HuH-7 (cell line): ENCODE measurements around the gene FGFBP1.

Experiments used
- DNase-seq: peaks from one replicate; pipeline ENCODE4 v3.0.0; 2011; ENCODE audit warnings: low spot score

Gene FGFBP1

DNA sequence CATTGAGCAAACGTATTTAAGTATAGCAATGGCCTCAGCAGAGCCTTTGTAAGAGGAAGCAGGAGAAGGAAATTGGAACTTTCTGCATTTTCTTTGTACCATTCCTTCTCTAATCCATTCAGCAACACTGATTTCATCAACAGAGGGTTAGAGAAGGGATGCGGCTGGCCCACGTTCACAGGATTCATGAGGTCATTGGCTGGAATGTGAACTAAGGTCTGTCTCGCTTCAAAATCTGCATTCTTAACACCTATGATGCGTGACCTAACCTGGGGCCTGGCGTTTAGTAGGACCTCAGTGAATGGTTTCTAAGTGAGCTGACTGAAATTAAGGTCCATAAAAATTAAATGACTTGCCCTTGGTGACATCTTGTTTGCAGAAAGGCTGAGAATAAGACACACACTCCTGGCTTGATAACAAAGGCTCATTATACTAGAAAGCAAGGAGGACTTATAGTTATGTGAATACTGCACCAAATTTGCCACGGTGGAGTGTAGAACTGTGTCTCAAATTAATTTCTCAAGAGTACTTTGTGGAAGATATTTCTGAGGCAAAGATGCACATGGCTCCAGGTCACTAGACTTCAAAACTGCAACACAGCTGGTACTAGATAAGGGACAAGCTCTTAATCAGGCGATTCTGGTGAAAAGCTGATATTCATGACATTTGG lies 25.4 kb downstream of the FGFBP1 start:
- DNase-seq = no peak

DNA sequence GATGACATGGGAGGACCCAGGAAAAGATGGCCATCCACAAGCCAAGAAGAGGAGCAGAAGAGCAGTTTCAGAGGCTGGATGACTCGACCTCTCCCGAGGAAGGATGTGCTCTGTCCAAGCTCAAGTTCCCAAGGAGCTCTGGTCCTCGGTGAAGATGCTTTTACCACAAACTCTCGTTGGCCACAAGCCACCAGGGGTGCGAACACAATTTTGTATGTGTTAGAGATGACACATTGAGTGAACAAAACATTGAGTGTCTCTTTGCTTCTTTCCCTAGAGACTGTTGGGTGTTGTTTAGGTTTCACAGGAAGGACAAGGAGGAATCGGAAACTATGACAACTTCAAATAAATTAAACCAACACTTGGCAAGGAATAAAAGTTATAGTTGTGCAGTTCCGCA lies 26.3 kb downstream of the FGFBP1 start:
- DNase-seq = no peak

DNA sequence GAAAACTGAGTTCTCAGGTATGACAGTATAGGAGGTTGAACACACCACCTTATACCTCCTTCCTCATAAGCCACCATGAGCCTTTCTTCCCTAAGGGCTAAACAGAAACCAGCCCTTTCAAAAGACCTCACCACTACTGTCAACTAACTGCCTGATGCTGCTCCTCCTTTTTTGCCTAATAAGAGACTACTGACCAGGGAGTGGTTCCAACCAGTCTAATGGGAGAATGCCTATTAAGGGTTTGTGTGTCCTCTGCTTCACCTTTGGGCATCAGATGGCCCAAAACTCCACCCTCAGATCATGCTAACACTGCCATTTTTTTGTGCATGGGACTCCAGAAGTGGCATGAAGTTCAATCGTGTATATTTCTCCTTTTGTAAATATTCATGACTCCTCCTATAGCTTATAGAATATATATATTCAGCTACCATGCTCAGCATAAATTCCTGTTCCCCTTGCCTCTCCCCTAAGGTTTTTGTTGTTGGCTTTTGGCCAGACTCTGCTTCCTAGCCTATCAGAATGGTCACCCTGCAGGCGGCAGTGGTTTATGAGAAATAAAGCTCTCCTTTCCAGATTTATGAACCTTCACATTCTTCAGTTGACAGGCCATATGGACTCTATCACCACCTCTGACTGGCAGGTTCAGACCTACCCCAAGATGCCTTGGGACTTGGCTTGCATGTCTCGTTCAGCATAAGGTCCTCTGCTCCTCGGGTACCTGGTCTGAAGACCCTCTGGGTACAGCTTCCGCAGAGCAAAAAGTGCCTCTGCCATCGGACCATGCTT lies 28.2 kb downstream of the FGFBP1 start:
- DNase-seq = no peak

DNA sequence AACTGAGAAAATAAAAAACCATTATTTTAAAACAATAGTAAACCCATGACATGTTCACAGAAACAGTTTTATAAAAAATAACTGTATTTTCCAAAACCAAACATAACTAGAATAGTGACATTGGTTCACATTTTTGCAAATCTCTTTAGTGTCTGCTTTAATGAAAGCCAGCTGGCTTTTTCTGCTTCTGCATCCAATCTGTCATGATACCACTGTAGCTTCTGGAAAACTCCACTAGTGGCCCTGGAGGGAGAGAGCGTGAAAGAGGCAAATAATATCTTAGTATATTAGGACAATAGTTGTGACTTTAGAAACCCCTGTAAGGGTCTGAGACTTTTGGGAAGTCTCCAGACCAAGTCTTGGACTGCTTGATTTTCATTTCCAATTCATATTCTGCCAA lies 31.1 kb downstream of the FGFBP1 start:
- no peak for DNase-seq

DNA sequence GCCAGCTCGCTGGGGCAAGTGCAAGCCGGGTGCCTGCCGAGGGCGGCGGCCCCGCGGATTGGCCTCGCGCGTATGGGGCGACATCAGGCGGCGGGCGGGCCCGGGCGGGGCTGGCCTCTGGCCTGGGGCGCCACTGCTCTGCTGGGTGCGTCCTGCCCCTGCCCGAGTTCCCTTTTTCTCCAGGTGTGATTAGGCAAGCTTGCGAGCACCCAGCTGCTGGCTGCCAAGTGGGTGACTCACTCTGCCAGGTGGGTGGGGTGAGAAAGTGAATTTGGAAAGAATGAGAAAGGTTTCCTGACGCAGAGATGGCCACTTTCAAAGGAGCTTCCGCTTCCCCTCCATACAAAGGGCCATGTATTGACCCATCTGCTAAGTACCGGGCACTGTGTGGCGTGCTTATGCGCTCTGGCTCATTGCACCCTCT lies 32.5 kb downstream of the FGFBP1 start:
- no peak for DNase-seq

DNA sequence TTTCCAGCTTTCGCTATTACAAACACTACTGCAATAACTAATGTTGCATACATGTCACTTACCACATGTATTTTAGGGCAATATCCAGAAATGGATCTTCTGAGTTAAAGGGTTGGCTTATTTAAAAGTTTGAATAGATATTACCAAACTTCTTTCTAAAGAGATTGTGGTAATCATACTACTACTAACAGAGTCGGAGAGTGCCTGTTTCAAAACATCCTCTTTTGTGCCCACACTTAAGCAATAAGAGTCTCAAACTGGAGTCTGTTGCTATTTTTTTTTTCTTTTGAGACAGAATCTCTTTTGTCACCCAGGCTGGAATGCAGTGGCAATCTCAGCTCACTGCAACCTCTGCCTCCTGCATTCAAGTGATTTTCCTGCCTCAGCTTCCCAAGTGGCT lies 35.8 kb downstream of the FGFBP1 start:
- no peak for DNase-seq

DNA sequence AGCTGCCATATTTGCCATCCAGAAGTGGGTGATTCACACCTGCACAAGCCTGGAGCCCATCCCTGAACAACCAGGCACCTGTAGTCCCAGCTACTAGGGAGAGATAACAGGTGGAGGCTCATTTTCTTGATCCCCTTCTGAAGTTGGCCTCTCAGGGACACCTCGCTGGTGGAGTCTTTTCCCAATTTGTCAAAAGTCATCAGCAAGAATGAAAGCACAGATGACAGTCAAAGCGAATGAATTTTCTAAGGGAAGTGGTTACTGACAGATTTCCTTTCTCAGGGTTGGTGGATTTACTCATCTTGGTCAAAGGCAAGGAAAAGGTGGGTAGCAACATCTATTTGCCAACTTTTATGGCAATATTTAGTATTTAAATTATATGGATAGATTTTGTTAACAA lies 36.5 kb downstream of the FGFBP1 start:
- no peak for DNase-seq

DNA sequence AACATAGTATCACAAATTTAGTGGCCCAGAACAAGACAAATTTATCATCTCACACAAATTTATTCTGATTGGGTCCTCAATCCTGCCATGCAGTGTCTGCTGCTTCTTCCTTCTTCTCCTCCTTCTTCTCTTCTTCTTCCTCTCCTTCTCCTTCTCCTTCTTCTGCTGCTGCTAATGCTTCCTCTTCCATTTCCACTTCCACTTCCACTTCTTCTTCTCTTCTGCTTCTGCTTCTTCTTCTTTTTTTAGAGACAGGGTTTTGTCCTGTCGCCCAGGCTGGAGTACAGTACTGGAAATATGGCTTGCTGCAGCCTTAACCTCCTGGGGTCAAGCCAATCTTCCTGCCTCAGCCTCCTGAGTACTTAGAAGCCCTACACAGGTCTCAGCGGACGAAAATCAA lies 37.5 kb downstream of the FGFBP1 start:
- no peak for DNase-seq

DNA sequence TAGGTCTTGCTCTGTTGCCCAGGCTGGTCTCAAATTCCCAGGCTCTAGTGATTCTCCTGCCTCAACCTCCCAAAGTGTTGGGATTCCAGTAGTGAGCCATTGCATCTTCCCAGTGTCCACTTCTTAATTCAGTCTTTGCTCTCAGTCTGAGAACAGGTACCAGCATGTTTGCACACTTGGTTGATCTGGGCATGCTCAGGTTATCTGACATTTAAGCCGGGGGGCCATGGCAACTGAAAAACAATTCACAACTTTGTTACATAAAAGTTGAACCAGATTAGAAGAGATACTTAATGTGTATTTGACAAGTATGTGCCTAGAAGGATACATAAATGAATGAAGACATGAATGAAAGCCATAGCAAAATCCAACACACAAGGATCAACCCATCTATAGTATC lies 39.0 kb downstream of the FGFBP1 start:
- no peak for DNase-seq

DNA sequence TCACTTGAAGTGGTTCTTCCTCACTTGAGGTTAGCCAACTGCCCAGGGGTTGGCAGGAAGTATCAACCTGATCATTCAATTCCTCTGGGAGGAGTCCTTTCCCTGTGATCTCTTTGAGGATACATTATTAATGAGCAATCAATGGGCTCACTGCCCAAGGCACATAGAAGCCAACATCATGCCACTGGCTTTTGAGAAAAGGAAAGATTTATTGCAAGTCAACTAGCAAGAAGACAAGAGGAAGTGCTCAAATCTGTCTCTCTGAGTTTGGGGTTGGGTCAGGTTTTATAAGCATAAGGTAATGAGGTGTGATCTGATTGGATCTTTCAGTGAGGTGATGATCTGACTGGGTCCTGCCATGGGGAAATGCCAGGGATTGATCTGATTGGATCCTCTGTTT lies 39.6 kb downstream of the FGFBP1 start:
- DNase-seq = no peak

DNA sequence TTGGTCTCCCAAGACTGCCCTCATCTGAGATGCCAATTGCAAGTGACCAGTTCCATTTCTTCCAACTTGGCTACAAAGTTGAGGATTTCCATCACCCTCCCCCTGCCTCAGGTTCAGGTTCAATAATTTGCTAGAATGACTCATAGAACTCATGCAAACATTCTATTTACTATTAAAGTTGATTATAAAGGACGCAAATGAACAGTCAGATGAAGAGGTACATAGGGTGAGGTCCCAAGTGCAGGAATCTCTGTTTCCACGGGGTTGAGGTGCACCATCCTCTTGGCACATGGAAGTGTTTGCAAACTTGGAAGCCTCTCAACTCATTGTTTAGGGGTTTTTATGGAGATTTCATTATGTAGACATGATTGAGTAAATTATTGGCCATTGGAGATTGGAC lies 41.0 kb downstream of the FGFBP1 start:
- no peak for DNase-seq

DNA sequence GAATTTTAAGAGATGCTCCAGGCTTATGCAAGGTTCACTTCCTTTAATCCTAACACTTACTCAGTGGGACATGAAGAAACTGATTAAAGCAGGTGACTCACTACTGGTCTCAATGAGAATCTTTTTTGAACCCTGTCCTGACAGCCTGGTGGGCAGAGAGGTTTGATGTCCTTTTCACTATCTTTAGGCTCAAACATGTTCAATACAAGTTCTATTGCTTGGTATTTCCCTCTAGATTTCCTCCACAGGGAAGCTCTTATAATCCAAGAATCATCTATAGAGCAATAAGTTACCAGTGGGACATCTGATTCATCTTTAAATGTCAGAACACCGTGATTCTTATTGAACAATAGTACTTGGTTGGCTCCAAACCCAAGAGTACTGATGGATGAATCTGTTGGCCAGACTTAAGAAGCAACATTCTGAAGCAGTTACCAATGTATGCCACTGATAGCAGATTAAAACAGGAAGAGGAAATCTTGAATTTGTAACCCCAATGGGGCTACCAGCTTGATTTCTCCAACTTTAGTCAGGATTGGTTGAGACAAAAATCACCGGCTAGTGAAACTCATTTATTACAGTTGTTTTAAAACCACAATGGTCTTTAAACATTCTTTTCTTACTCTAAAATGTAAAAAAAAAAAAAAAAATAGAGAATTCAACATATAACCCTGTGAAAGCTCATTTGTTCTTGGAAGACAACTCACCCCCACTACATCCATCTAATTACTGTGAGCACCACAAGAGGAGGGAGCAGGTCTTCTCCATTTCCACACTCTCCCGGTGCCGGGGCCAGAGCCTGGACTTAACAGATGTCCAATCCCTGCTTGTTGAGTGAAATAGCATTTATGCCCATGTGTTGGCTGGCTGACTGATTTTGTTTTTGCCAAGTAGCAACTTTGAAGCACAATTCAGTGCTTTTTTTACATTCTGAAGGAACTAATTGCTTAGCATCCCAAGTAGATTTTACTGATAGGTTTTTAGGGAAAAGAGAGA lies 43.3 kb downstream of the FGFBP1 start:
- no peak for DNase-seq

DNA sequence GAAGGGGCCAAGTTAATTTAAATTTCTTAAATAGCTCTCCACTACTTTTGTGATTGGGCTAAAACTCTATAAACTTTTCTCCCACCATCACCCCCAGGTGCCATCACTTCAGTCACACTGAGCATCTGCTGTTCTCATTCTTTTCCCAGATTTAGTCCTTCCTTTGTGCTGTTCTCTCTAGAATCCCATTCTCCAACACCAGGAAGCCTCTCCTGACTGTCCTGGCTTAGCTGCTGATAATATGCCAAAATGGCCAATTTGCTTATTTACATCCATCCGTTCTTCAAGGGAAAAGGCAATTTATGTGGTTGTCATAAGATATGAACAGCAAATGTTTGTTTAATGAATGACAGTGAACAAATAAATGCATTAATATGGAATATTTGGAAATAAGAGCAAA lies 44.1 kb downstream of the FGFBP1 start:
- no peak for DNase-seq

DNA sequence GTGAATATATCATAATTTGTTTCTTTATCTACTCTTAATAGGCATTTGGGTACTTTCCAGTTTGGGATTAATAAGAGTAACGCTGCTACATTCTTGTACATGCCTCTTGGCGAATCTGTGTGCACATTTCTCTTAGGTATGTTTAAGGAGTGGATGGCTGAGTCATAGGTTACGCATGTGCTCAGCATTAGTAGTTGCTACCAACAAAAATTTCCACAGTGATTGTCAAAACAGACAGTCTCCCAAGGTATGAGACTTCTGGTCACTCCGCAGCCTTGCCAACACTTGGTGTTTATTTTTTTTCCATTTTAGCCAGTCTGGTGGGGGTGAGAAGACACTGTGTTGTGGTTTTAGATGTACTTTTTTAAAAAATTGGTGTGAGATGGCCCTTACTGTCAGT lies 44.6 kb downstream of the FGFBP1 start:
- DNase-seq = no peak

DNA sequence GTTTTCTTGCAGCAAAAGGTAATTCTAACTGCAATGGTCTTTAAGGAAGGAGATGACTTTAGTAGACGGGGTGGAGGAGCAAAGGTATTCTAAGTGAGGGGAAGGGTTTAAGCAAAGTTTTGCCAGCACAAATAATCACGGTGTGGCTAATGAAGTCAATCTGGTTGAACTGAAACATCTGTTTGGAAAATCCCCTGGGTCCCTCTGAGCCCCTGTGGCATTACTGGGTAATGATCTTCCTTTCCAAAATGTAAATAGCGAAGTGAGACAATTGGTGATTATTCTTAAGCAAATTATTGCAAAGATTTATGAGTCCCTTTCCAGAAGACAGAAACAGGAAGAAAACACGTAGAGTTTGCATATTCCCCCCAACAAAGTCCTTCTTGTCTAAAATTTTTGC lies 47.2 kb downstream of the FGFBP1 start:
- no peak for DNase-seq

DNA sequence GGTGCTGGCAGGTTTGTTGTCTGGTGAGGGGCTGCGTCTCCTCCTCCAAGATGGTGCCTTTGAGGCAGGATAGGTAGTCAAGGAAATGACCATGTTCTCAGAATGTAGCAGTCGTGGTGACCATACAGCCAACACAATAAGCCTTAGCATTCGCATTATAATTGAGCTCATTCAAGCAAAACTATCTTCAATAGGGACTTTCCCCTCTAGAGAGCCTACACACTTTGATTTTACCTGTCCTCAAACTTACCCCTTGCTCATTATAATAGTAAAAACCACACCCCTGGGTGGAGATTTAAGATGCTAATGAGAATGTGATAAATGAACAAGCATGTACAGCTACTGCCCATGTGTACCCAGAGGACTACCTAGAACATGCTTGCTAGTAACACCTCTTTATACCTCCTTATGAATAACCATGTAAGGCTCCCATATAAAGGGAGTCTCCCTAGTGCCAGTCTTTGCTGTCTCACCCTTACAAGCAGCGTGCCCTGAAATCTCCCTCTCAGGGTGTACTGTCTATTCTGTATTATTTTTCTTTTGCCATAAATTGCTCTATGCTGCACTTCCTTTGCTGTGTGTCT lies 48.2 kb downstream of the FGFBP1 start:
- no peak for DNase-seq

DNA sequence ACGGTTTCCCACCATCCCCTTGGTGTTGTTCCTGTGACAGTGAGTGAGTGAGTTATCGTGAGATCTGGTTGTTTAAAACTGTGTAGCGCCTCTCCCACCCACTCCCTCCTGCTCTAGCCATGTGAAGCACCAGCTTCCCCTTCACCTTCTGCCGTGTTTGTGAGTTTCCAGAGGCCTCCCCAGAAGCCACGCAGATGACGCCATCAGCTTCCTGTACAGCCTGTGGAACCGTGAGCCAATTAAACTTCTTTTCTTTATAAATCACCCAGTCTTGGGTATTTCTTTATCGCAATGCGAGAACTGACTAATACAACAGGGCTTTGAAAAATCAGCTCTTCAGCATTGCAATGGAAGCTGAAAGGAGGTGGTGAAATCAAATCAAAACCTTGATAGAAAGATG lies 50.0 kb downstream of the FGFBP1 start:
- no peak for DNase-seq
